ENCODE measurements around the gene CLDND2.

The CLDND2 gene

DNA sequence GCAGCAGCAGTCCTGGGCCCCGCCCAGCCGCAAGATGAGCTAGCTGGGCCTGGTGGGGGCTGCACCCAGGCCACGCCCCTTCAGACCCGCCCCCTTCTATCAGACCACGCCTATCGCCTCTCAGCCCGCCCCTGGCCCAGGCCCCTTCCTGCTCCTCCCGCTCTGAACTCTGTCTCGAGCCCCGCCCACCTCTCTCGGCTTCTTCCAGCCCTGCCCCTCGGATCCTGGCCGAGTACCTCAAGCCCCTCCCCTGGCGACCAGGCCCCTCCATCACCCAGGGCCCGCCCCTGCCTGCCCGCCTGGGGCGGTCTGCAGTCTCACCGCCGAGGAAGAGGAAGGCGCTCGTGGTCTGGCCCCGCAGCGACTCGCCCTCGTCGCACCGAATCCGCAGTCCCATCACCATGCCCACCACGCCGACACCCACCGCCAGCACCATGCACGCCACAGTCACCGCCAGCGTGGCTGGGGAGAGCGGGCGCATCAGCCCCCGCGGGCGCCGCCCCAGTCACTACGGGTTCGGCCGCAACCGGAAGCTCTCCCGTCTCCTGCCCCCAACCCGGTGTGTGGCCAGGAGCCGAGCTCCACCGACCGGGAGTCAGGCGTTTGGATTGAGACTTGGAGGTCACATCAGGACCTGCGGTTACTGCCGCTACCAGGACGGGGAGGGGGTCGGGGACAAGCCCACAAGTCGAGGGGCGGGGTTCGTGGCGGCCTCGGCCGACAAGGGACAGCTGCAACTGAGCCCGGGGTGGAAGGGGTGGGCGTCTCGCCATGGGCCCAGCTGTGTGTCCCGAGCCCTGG lies 1.0 kb downstream of the CLDND2 start:
- H3K27me3 ChIP-seq (ENCODE audit: insufficient read depth, low read length, poor library complexity): no peaks in the 10 kb centered on the region
- H3K4me2 ChIP-seq (ENCODE audit: insufficient read depth, low read length): peak overlapping the region; percentile 88
- H3K4me1 ChIP-seq (ENCODE audit: insufficient read depth, low read length): peaks cover 67% of the 10 kb centered on the region
- peak overlapping the region; percentile 79 for H2AFZ ChIP-seq (ENCODE audit: low read depth, low read length)
- H3K4me3 ChIP-seq (ENCODE audit: low read depth in 1 of 2, low read length in 2 of 2): peak overlapping the region; percentile 62 to 88
- peak overlapping the region; percentile 83 for H3K9ac ChIP-seq (ENCODE audit: low read depth, low read length)
- H3K36me3 ChIP-seq (ENCODE audit: insufficient read depth, low read length): no peaks in the 10 kb centered on the region; the same call in 1 of the 2 replicates
- peak overlapping the region; percentile 97 for H3K27ac ChIP-seq (ENCODE audit: low read length)
- H4K20me1 ChIP-seq (ENCODE audit: insufficient read depth, low read length): peaks cover 11% of the 10 kb centered on the region
- peak; percentile 77 for ATAC-seq (ENCODE audit: insufficient read depth, low read depth)
- H3K79me2 ChIP-seq (ENCODE audit: insufficient read depth, low read length): peaks cover 41% of the 10 kb centered on the region
- TF ChIP-seq, protein P1, sequence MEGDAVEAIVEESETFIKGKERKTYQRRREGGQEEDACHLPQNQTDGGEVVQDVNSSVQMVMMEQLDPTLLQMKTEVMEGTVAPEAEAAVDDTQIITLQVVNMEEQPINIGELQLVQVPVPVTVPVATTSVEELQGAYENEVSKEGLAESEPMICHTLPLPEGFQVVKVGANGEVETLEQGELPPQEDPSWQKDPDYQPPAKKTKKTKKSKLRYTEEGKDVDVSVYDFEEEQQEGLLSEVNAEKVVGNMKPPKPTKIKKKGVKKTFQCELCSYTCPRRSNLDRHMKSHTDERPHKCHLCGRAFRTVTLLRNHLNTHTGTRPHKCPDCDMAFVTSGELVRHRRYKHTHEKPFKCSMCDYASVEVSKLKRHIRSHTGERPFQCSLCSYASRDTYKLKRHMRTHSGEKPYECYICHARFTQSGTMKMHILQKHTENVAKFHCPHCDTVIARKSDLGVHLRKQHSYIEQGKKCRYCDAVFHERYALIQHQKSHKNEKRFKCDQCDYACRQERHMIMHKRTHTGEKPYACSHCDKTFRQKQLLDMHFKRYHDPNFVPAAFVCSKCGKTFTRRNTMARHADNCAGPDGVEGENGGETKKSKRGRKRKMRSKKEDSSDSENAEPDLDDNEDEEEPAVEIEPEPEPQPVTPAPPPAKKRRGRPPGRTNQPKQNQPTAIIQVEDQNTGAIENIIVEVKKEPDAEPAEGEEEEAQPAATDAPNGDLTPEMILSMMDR (IDR thresholded peaks at IDR 0.05; ENCODE audit: borderline replicate concordance, extremely low read depth, low read length, poor library complexity, severe bottlenecking): no peak
- no peak for TF ChIP-seq EZH2 (IDR thresholded peaks at IDR 0.05; ENCODE audit: borderline replicate concordance, low read depth, low read length, severe bottlenecking)
- H3K9me3 ChIP-seq (ENCODE audit: insufficient read depth, low read length, severe bottlenecking): no peaks in the 10 kb centered on the region
- peak; percentile 99 for DNase-seq

- no peaks in the 10 kb centered on the region for H3K9me3 ChIP-seq (ENCODE audit: insufficient read depth, low read length, severe bottlenecking)
- peaks cover 45% of the 10 kb centered on the region for H3K79me2 ChIP-seq (ENCODE audit: insufficient read depth, low read length)
- H3K4me1 ChIP-seq (ENCODE audit: insufficient read depth, low read length): peaks cover 64% of the 10 kb centered on the region
- no peaks in the 10 kb centered on the region for H3K27me3 ChIP-seq (ENCODE audit: insufficient read depth, low read length, poor library complexity)
- TF ChIP-seq, protein P1 (IDR thresholded peaks at IDR 0.05; ENCODE audit: borderline replicate concordance, extremely low read depth, low read length, poor library complexity, severe bottlenecking): no peak
- no peak for TF ChIP-seq EZH2 (IDR thresholded peaks at IDR 0.05; ENCODE audit: borderline replicate concordance, low read depth, low read length, severe bottlenecking)
- DNase-seq (peak; percentile 55), ATAC-seq (ENCODE audit: insufficient read depth, low read depth) (no peak; the same call in 2 of the 3 replicates)
- peak overlapping the region; percentile 79 for H2AFZ ChIP-seq (ENCODE audit: low read depth, low read length)
- H3K9ac ChIP-seq (ENCODE audit: low read depth, low read length): peak overlapping the region; percentile 83
- H4K20me1 ChIP-seq (ENCODE audit: insufficient read depth, low read length): peaks cover 11% of the 10 kb centered on the region
- H3K4me2 ChIP-seq (ENCODE audit: insufficient read depth, low read length): peak overlapping the region; percentile 88
- peak overlapping the region; percentile 97 for H3K27ac ChIP-seq (ENCODE audit: low read length)
- peak overlapping the region; percentile 62 to 88 for H3K4me3 ChIP-seq (ENCODE audit: low read depth in 1 of 2, low read length in 2 of 2)
- peaks cover 4% of the 10 kb centered on the region; the same call in 1 of the 2 replicates for H3K36me3 ChIP-seq (ENCODE audit: insufficient read depth, low read length)
These were observed 1.6 kb downstream of the CLDND2 start for GRCh38 chr19:51367255-51367564.

DNA sequence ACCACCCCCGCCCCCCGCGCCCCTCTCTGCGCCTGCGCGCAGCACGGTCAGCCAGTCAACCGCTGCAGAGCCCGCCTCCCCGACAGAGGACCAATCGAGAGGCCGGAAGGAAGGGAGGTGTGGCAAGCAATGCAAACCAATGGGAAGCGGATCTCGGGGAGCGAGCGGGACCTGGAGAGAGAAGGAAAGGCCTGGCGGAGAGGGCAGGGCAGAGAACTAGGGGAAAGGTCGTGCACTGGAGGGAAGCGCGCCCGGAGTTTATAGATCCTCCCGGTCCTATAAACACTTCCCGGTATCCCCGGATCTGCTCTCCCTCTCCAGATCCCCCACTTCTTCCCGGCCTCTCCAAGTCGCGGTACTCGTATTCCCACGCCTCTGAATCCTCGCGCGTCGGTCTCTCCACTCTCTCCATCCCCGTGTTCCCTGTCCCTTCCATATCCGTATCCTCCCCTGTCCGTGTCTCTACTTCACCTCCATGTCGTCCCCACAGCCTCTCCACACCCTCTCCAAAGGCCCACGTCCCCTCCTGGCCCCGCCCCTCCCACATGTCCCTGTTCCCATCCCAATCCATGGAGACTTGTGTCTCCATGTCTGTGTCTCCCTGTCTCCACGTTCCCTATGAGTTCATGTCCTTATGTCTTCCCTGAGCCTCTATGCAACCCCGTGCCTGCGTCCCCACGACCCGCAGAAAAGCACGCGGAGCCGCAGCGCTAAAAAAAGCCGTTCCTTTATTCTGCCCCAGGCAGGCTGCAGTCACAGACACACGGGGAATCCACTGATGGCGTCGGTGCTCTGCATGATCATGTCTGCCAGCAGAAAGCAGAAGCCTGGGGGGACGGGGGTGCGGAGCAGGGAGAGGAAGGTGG lies 2.2 kb downstream of the CLDND2 start:
- peaks cover 42% of the 10 kb centered on the region for H3K79me2 ChIP-seq (ENCODE audit: insufficient read depth, low read length)
- H2AFZ ChIP-seq (ENCODE audit: low read depth, low read length): peak overlapping the region; percentile 93
- peak overlapping the region; percentile 71 to 88 for H3K4me3 ChIP-seq (ENCODE audit: low read depth in 1 of 2, low read length in 2 of 2)
- no peaks in the 10 kb centered on the region for H3K9me3 ChIP-seq (ENCODE audit: insufficient read depth, low read length, severe bottlenecking)
- peak overlapping the region; percentile 97 for H3K27ac ChIP-seq (ENCODE audit: low read length)
- H3K36me3 ChIP-seq (ENCODE audit: insufficient read depth, low read length): peaks cover 4% of the 10 kb centered on the region; the same call in 1 of the 2 replicates
- ATAC-seq (ENCODE audit: insufficient read depth, low read depth): peak; percentile 79
- H3K4me1 ChIP-seq (ENCODE audit: insufficient read depth, low read length): peaks cover 58% of the 10 kb centered on the region
- peak overlapping the region; percentile 88 for H3K4me2 ChIP-seq (ENCODE audit: insufficient read depth, low read length)
- peak overlapping the region; percentile 83 for H3K9ac ChIP-seq (ENCODE audit: low read depth, low read length)
- peak; percentile 98 for DNase-seq
- H4K20me1 ChIP-seq (ENCODE audit: insufficient read depth, low read length): peaks cover 11% of the 10 kb centered on the region
- no peaks in the 10 kb centered on the region for H3K27me3 ChIP-seq (ENCODE audit: insufficient read depth, low read length, poor library complexity)
- TF ChIP-seq EZH2 (IDR thresholded peaks at IDR 0.05; ENCODE audit: borderline replicate concordance, low read depth, low read length, severe bottlenecking): no peak
- TF ChIP-seq, protein P1 (IDR thresholded peaks at IDR 0.05; ENCODE audit: borderline replicate concordance, extremely low read depth, low read length, poor library complexity, severe bottlenecking): no peak
